Activated CD8-positive, alpha-beta T cell treated with anti-CD3 and anti-CD28 coated beads for 36 hours (primary cell): ENCODE measurements around the gene AKAP13. TPM values are rescaled to one million over a fixed set of nuclear protein-coding genes. Genes with fewer than 3 reads are reported as not detected.

Experiments used
- ATAC-seq: fragments of 200-7000 bp; cut with Tn5 transposase; one replicate; pipeline ENCODE4 v1.10.0; 2021; ENCODE audit warnings: mild to moderate bottlenecking, moderate library complexity
- CTCF ChIA-PET: fragments of 350-600 bp; sonication (Branson Sonifier 250); formaldehyde crosslinking; loops from one replicate; lab custom pipeline; 2021; ENCODE audit warnings: antibody characterized with exemption; lab: Charles Lee
- POLR2A ChIA-PET: fragments of 350-600 bp; sonication (Branson Sonifier 250); formaldehyde crosslinking; loops from one replicate; lab custom pipeline; 2021; ENCODE audit warnings: antibody characterized with exemption; lab: Charles Lee
- DNase-seq: peaks from one replicate; pipeline ENCODE4 v3.0.0-alpha.2; 2020
- H3K27ac Mint-ChIP-seq: one replicate; pipeline ENCODE4 v1.8.0; 2021; ENCODE audit warnings: mild to moderate bottlenecking, mixed read lengths
- H3K27me3 Mint-ChIP-seq: one replicate; pipeline ENCODE4 v1.8.0; 2021; ENCODE audit warnings: mixed read lengths
- H3K36me3 Mint-ChIP-seq: one replicate; pipeline ENCODE4 v1.8.0; 2021; ENCODE audit warnings: low read depth, mixed read lengths
- H3K4me1 Mint-ChIP-seq: one replicate; pipeline ENCODE4 v1.8.0; 2021; ENCODE audit warnings: low read depth, mixed read lengths
- H3K4me3 Mint-ChIP-seq: one replicate; pipeline ENCODE4 v1.8.0; 2021; ENCODE audit warnings: mild to moderate bottlenecking, moderate library complexity, mixed read lengths
- H3K9me3 Mint-ChIP-seq: one replicate; pipeline ENCODE4 v1.8.0; 2021; ENCODE audit warnings: mixed read lengths
- CTCF ChIP-seq: fragments of 200-600 bp; IDR thresholded peaks from one replicate; pipeline ENCODE4 v1.8.0; 2022; ENCODE audit warnings: antibody characterized with exemption, mild to moderate bottlenecking
- intact Hi-C: fragments of 100-400 bp; cut with micrococcal nuclease; formaldehyde crosslinking; loops from one replicate; pipeline ENCODE4 v1.10.0; 2022
- total RNA-seq, 2 experiments: library from RNA; stranded (reverse); gene quantifications; one replicate each; pipeline ENCODE4 v1.2.3, GENCODE V29; 2021

The AKAP13 gene
- total RNA-seq, 2 experiments from 2014 or later: 79.1 to 79.5 TPM

- intact Hi-C loops: no loop called here
- Mint-ChIP-seq H3K4me1 (peaks cover 27% of the 10 kb centered on the region), H3K27ac (no peak overlapping the region), H3K36me3 (peaks cover 30% of the 10 kb centered on the region), H3K9me3 (no peaks in the 10 kb centered on the region), H3K4me3 (no peak overlapping the region), H3K27me3 (no peaks in the 10 kb centered on the region)
- TF ChIP-seq CTCF: no peak
- ChIA-PET POLR2A (no interaction called here), CTCF (interaction anchor here (1.4 to 1.8 kb wide), 2 partner anchors 19 to 92 kb away, joined by 3 to 5 read pairs; no protein-coding TSS in a partner anchor)
- ATAC-seq: no peak
- DNase-seq: no peak
These were observed 367.8 kb downstream of the AKAP13 start for GRCh38 chr15:85748176-85748575.

GRCh38 chr15:85748729-85749128, 368.3 kb downstream of the AKAP13 start:
- TF ChIP-seq CTCF: no peak
- ATAC-seq: no peak
- DNase-seq: no peak
- H3K4me3 Mint-ChIP-seq: no peak overlapping the region
- POLR2A ChIA-PET: no interaction called here
- H3K4me1 Mint-ChIP-seq: peaks cover 30% of the 10 kb centered on the region
- intact Hi-C loops: no loop called here
- H3K27me3 Mint-ChIP-seq: no peaks in the 10 kb centered on the region
- H3K27ac Mint-ChIP-seq: no peak overlapping the region
- no peaks in the 10 kb centered on the region for H3K9me3 Mint-ChIP-seq
- peaks cover 24% of the 10 kb centered on the region for H3K36me3 Mint-ChIP-seq
- CTCF ChIA-PET: interaction anchor here (1.4 to 1.8 kb wide), 2 partner anchors 19 to 91 kb away, joined by 3 to 5 read pairs; no protein-coding TSS in a partner anchor

- H3K4me1 Mint-ChIP-seq: peaks cover 30% of the 10 kb centered on the region
- ATAC-seq: no peak
These were observed 369.1 kb downstream of the AKAP13 start for GRCh38 chr15:85749261-85750151.

GRCh38 chr15:85750319-85751290, 370.2 kb downstream of the AKAP13 start:
- H3K36me3 Mint-ChIP-seq: peaks cover 11% of the 10 kb centered on the region
- peak overlapping the region; percentile 38 for H3K27ac Mint-ChIP-seq
- H3K9me3 Mint-ChIP-seq: no peaks in the 10 kb centered on the region
- peak; percentile 16 for DNase-seq
- intact Hi-C loops: no loop called here
- H3K4me1 Mint-ChIP-seq: peaks cover 30% of the 10 kb centered on the region
- no peak for TF ChIP-seq CTCF
- ATAC-seq: peak; percentile 47
- H3K27me3 Mint-ChIP-seq: no peaks in the 10 kb centered on the region
- H3K4me3 Mint-ChIP-seq: no peak overlapping the region
- ChIA-PET CTCF (interaction anchor here (1.2 kb wide), 1 partner anchor 90 kb away, joined by 3 read pairs; no protein-coding TSS in a partner anchor), POLR2A (interaction anchor here (0.9 to 1.3 kb wide), 2 partner anchors 13 to 47 kb away, joined by 3 to 4 read pairs; no protein-coding TSS in a partner anchor)

More at GRCh38 chr15:85749261-85750151, 369.1 kb downstream of the AKAP13 start:
- CTCF ChIA-PET: interaction anchor here (1.2 to 1.8 kb wide), 3 partner anchors 20 to 91 kb away, joined by 3 to 5 read pairs (median 3); no protein-coding TSS in a partner anchor
- intact Hi-C loops: no loop called here
- no peak for DNase-seq
- no peaks in the 10 kb centered on the region for H3K27me3 Mint-ChIP-seq
- no peak for TF ChIP-seq CTCF
- peak overlapping the region; percentile 53 for H3K27ac Mint-ChIP-seq
- POLR2A ChIA-PET: interaction anchor here (0.9 to 1.0 kb wide), 2 partner anchors 9 to 48 kb away, joined by 3 to 4 read pairs; no protein-coding TSS in a partner anchor
- H3K9me3 Mint-ChIP-seq: no peaks in the 10 kb centered on the region
- H3K36me3 Mint-ChIP-seq: peaks cover 18% of the 10 kb centered on the region
- H3K4me3 Mint-ChIP-seq: no peak overlapping the region
